ENCODE data around the gene ST6GALNAC1. TPM values are rescaled to one million over a fixed set of nuclear protein-coding genes. Genes with fewer than 3 reads are reported as not detected.
"Not testable (repeated sequence)": the region's sequence is repeated elsewhere in the genome, so short reads cannot be mapped to it uniquely, and the experiment has no call there.

The ST6GALNAC1 gene
- total RNA-seq, 2 experiments from 2014 or later = not detected

DNA sequence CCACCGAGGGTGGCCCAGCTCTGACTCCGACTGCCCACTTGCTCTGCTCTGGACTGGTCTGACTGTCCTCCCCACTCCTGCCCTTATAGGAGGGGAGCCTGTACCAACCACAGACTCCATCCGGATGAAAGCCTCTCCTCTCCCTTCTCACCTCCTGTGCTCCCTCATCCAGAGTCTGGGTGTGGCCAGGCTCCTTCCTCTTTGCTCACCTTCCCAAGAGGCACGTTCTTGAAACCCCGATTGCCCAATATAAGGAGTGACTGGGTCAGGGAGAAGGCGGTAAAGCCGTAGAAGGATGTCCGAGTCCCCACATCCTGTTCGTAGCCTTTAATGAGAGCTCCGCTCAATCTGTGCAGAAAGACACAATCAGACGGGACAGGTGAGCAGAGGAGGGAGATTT is 17.1 kb downstream of the ST6GALNAC1 start:
- peaks cover 3% of the 10 kb centered on the region for H3K4me1 Mint-ChIP-seq (ENCODE audit: low read depth)
- ChIA-PET POLR2A (no interaction called here), CTCF (interaction anchor here (4.4 to 5.0 kb wide), 3 partner anchors 55 to 104 kb away, joined by 46 to 82 read pairs (median 71); no protein-coding TSS in a partner anchor)
- H3K4me3 Mint-ChIP-seq = no peak overlapping the region
- no peak overlapping the region for H3K27ac Mint-ChIP-seq
- no peaks in the 10 kb centered on the region for H3K36me3 Mint-ChIP-seq (ENCODE audit: low read depth)
- ATAC-seq (no peak), DNase-seq (no peak)
- no peaks in the 10 kb centered on the region for H3K9me3 Mint-ChIP-seq (ENCODE audit: insufficient read depth)
- H3K27me3 Mint-ChIP-seq (ENCODE audit: low read depth) = peaks cover 9% of the 10 kb centered on the region

DNA sequence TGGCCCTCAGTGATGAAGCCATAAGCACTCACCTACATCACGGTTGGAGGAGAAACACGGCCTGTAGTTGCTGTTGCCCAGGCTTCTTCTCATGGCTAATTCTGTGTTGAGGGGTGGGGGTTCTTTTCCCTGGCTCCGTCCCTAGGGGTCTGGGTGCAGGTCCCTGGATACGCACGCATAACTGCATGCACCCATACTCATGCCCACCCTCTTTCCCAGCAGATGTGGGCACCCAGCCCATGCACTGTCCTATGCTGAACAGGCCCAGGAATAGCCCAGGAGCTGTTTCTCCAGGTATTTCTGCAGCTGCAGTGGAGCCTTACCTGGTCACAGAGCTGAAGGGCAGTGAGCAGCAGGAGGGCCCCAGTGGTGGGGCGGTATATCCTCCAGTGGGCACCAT is 18.1 kb downstream of the ST6GALNAC1 start:
- POLR2A ChIA-PET = no interaction called here
- no peak overlapping the region for H3K27ac Mint-ChIP-seq
- ATAC-seq = no peak
- CTCF ChIA-PET = interaction anchor here (1.5 to 5.0 kb wide), 15 partner anchors 11 to 173 kb away, joined by 3 to 82 read pairs (median 15); partner anchors contain the start of genes ST6GALNAC1 and ST6GALNAC2
- H3K4me1 Mint-ChIP-seq (ENCODE audit: low read depth) = peaks cover 3% of the 10 kb centered on the region
- H3K4me3 Mint-ChIP-seq = no peak overlapping the region
- DNase-seq = no peak
- H3K36me3 Mint-ChIP-seq (ENCODE audit: low read depth) = no peaks in the 10 kb centered on the region
- H3K27me3 Mint-ChIP-seq (ENCODE audit: low read depth) = peaks cover 11% of the 10 kb centered on the region
- H3K9me3 Mint-ChIP-seq (ENCODE audit: insufficient read depth) = no peaks in the 10 kb centered on the region

GRCh38 chr17:76623271-76624146 is 20.0 kb downstream of the ST6GALNAC1 start:
- DNase-seq (peak; percentile 82), ATAC-seq (peak; percentile 93)
- CTCF ChIA-PET = interaction anchor here (0.8 to 5.0 kb wide), 56 partner anchors 9 to 609 kb away, joined by 3 to 82 read pairs (median 7); partner anchors contain the start of genes RHBDF2, ST6GALNAC1 and ST6GALNAC2

GRCh38 chr17:76617838-76618237 is 25.7 kb downstream of the ST6GALNAC1 start:
- CTCF ChIA-PET = interaction anchor here (1.4 kb wide), 1 partner anchor 95 kb away, joined by 4 read pairs; no protein-coding TSS in a partner anchor
- DNase-seq = no peak
- no peak overlapping the region for H3K4me3 Mint-ChIP-seq
- peaks cover 8% of the 10 kb centered on the region for H3K27me3 Mint-ChIP-seq (ENCODE audit: low read depth)
- peaks cover 7% of the 10 kb centered on the region for H3K4me1 Mint-ChIP-seq (ENCODE audit: low read depth)
- no peaks in the 10 kb centered on the region for H3K9me3 Mint-ChIP-seq (ENCODE audit: insufficient read depth)
- ATAC-seq = no peak
- no peak overlapping the region for H3K27ac Mint-ChIP-seq
- POLR2A ChIA-PET = no interaction called here
- no peaks in the 10 kb centered on the region for H3K36me3 Mint-ChIP-seq (ENCODE audit: low read depth)

More at GRCh38 chr17:76623271-76624146, 20.0 kb downstream of the ST6GALNAC1 start:
- POLR2A ChIA-PET = interaction anchor here (0.9 kb wide), 2 partner anchors 37 to 55 kb away, joined by 3 to 4 read pairs; no protein-coding TSS in a partner anchor
- no peak overlapping the region for H3K4me3 Mint-ChIP-seq
- no peaks in the 10 kb centered on the region for H3K36me3 Mint-ChIP-seq (ENCODE audit: low read depth)
- H3K4me1 Mint-ChIP-seq (ENCODE audit: low read depth) = peaks cover 3% of the 10 kb centered on the region
- no peak overlapping the region for H3K27ac Mint-ChIP-seq
- no peaks in the 10 kb centered on the region for H3K9me3 Mint-ChIP-seq (ENCODE audit: insufficient read depth)
- H3K27me3 Mint-ChIP-seq (ENCODE audit: low read depth) = peaks cover 15% of the 10 kb centered on the region

DNA sequence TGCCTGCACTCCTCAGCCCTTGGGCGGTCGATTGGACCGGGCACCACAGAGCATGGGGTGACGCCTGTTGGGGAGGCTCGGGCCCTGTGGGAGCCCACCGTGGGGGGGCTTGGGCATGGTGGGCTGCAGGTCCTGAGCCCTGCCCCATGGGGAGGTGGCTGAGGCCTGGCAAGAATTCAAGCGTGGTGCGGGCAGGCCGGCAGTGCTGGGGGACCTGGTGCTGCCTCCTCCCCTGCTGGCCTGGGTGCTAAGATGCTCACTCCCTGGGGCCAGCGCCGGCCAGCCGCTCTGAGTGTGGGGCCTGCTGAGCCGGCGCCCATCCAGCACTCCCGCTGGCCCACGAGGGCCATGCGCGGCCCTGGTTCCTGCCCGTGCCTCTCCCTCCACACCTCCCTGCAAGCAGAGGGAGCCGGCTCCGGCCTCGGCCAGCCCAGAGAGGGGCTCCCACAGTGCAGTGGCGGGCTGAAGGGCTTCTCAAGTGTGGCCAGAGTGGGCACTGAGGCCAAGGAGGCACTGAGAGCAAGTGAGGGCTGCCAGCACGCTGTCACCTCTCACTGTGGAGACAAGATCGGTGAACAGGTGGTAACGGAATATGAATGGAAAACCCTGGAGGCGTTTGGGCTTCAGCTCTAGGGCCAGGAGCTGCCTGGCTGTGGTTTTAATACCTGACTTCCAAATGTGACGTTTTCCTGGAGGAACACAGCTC is 28.5 kb downstream of the ST6GALNAC1 start:
- Mint-ChIP-seq H3K4me1 (ENCODE audit: low read depth) (peaks cover 7% of the 10 kb centered on the region), H3K27ac (no peak overlapping the region), H3K27me3 (ENCODE audit: low read depth) (peaks cover 5% of the 10 kb centered on the region), H3K9me3 (ENCODE audit: insufficient read depth) (no peaks in the 10 kb centered on the region), H3K4me3 (no peak overlapping the region), H3K36me3 (ENCODE audit: low read depth) (no peaks in the 10 kb centered on the region)
- DNase-seq (no peak), ATAC-seq (no peak)
- ChIA-PET POLR2A (interaction anchor here (0.7 kb wide), 1 partner anchor 63 kb away, joined by 3 read pairs; no protein-coding TSS in a partner anchor), CTCF (interaction anchor here (0.8 to 4.3 kb wide), 2 partner anchors 9 to 66 kb away, joined by 3 to 35 read pairs; no protein-coding TSS in a partner anchor)

DNA sequence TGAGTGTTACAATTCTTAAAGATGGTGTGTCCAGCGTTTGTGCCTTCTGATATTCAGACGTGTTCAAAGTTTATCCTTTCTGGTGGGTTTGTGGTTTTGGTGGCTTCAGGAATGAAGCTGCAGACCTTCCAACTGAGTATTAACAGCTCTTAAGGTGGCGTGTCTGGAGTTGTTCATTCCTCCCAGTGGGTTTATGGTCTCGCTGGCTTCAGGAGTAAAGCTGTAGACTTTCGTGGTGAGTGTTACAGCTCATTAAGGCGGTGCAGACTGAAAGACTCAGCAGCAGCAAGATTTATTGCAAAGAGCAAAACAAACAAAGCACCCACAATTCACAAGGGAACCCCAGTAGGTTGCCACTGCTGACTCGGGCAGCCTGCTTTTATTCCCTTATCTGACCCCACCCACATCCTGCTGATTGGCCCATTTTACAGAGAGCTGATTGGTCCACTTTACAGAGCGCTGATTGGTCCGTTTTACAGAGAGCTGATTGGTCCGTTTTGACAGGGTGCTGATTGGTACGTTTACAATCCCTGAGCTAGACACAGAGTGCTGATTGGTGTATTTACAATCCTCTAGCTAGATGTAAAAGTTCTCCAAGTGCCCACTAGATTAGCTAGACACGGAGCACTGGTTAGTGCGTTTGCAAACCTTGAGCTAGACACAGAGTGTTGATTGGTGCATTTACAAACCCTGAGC is 29.3 kb downstream of the ST6GALNAC1 start:
- not testable (repeated sequence) for H3K4me3 Mint-ChIP-seq; H3K9me3 Mint-ChIP-seq (ENCODE audit: insufficient read depth); H3K4me1 Mint-ChIP-seq (ENCODE audit: low read depth); H3K36me3 Mint-ChIP-seq (ENCODE audit: low read depth); H3K27ac Mint-ChIP-seq; DNase-seq; H3K27me3 Mint-ChIP-seq (ENCODE audit: low read depth)
- POLR2A ChIA-PET = interaction anchor here (0.6 to 0.7 kb wide), 2 partner anchors 60 to 62 kb away, joined by 3 read pairs; no protein-coding TSS in a partner anchor
- peak; percentile 11 for ATAC-seq
- CTCF ChIA-PET = interaction anchor here (0.9 to 4.3 kb wide), 5 partner anchors 10 to 91 kb away, joined by 3 to 35 read pairs (median 6); no protein-coding TSS in a partner anchor

- POLR2A ChIA-PET = no interaction called here
- Mint-ChIP-seq H3K36me3 (ENCODE audit: low read depth) (no peaks in the 10 kb centered on the region), H3K27me3 (ENCODE audit: low read depth) (peaks cover 2% of the 10 kb centered on the region), H3K9me3 (ENCODE audit: insufficient read depth) (no peaks in the 10 kb centered on the region), H3K4me3 (no peak overlapping the region), H3K27ac (peak overlapping the region; percentile 22), H3K4me1 (ENCODE audit: low read depth) (peaks cover 7% of the 10 kb centered on the region)
- CTCF ChIA-PET = interaction anchor here (0.9 to 4.3 kb wide), 6 partner anchors 11 to 90 kb away, joined by 3 to 35 read pairs (median 6); no protein-coding TSS in a partner anchor
- no peak for ATAC-seq
- DNase-seq = no peak
These were observed 30.3 kb downstream of the ST6GALNAC1 start for GRCh38 chr17:76612977-76613851.

GRCh38 chr17:76612465-76612864 is 31.1 kb downstream of the ST6GALNAC1 start:
- Mint-ChIP-seq H3K4me3 (no peak overlapping the region), H3K36me3 (ENCODE audit: low read depth) (no peaks in the 10 kb centered on the region), H3K9me3 (ENCODE audit: insufficient read depth) (no peaks in the 10 kb centered on the region), H3K4me1 (ENCODE audit: low read depth) (peaks cover 7% of the 10 kb centered on the region), H3K27me3 (ENCODE audit: low read depth) (no peaks in the 10 kb centered on the region), H3K27ac (no peak overlapping the region)
- CTCF ChIA-PET = interaction anchor here (0.9 to 3.0 kb wide), 5 partner anchors 11 to 89 kb away, joined by 3 to 17 read pairs (median 6); no protein-coding TSS in a partner anchor
- POLR2A ChIA-PET = no interaction called here
- DNase-seq = no peak
- no peak for ATAC-seq

GRCh38 chr17:76611758-76612157 is 31.8 kb downstream of the ST6GALNAC1 start:
- H3K27ac Mint-ChIP-seq = no peak overlapping the region
- DNase-seq (no peak), ATAC-seq (no peak)
- ChIA-PET CTCF (interaction anchor here (0.9 to 3.0 kb wide), 5 partner anchors 12 to 89 kb away, joined by 3 to 17 read pairs (median 3); no protein-coding TSS in a partner anchor), POLR2A (no interaction called here)
- H3K27me3 Mint-ChIP-seq (ENCODE audit: low read depth) = no peaks in the 10 kb centered on the region
- H3K4me1 Mint-ChIP-seq (ENCODE audit: low read depth) = peaks cover 7% of the 10 kb centered on the region
- no peak overlapping the region for H3K4me3 Mint-ChIP-seq
- no peaks in the 10 kb centered on the region for H3K36me3 Mint-ChIP-seq (ENCODE audit: low read depth)
- no peaks in the 10 kb centered on the region for H3K9me3 Mint-ChIP-seq (ENCODE audit: insufficient read depth)

DNA sequence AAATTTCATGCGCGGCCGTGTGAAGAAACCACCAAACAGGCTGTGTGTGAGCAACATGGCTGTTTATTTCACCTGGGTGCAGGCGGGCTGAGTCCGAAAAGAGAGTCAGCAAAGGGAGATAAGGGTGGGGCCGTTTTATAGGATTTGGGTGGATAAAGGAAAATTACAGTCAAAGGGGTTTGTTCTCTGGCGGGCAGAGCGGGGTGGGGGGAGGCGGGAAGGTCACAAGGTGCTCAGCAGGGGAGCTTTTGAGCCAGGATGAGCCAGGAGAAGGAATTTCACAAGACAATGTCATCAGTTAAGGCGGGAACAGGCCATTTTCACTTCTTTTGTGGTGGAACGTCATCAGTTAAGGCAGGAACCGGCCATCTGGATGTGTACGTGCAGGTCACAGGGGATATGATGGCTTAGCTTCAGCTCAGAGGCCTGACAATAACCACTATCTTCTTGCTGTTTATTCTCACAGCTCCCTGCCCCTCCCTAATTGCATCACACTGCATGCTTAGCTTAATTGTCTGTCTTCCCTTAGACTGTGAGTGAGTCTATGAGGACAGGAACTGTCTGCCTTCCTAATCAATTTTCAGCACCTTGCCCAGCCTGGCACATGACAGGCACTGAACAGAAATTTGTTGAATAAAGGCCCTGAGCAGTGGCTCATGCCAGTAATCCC is 32.3 kb downstream of the ST6GALNAC1 start:
- CTCF ChIA-PET = interaction anchor here (0.9 to 3.0 kb wide), 5 partner anchors 13 to 88 kb away, joined by 3 to 17 read pairs (median 3); no protein-coding TSS in a partner anchor
- H3K4me3 Mint-ChIP-seq; ATAC-seq; H3K27me3 Mint-ChIP-seq (ENCODE audit: low read depth); DNase-seq; H3K9me3 Mint-ChIP-seq (ENCODE audit: insufficient read depth); POLR2A ChIA-PET; H3K36me3 Mint-ChIP-seq (ENCODE audit: low read depth); H3K4me1 Mint-ChIP-seq (ENCODE audit: low read depth); H3K27ac Mint-ChIP-seq: not testable (repeated sequence)

Measured in activated CD8-positive, alpha-beta T cell treated with anti-CD3 and anti-CD28 coated beads, Interleukin-2, amount 10 ng/mL, durations not matched to agents 7 days and 5 days (primary cell).